Omental fat pad (tissue), 4 donors: Measurements from ENCODE around the gene EPC2. TPM values are rescaled to one million over a fixed set of nuclear protein-coding genes. Genes with fewer than 3 reads are reported as not detected.

ENCODE experiments used
- ATAC-seq: fragments of 150-250 bp; one replicate; pipeline ENCODE4 v1.9.1; 2016; ENCODE audit warnings: mild to moderate bottlenecking, moderate library complexity; ENCODE audit not compliant: low FRiP score
- DNase-seq: peaks from one replicate; pipeline ENCODE4 v3.0.0-alpha.2; 2019; ENCODE audit warnings: low spot score
- CTCF ChIP-seq, 3 donors: fragments of 450-650 bp; IDR thresholded peaks; one replicate each; pipeline ENCODE4 v1.5.1; 2016 to 2017; ENCODE audit warnings: antibody characterized with exemption in 3 of 3, mild to moderate bottlenecking in 3 of 3, moderate library complexity in 2 of 3
- total RNA-seq, 4 donors: library from RNA; depleted of rRNA; stranded (reverse); fragments of >200 nt; gene quantifications; one replicate each; pipeline ENCODE4 v1.1.0, GENCODE V29; 2016

The EPC2 gene
- total RNA-seq, 4 donors from 2014 or later, result 23.2 to 36.9 (median 28.7) TPM

- no peak for ATAC-seq
- no peak for TF ChIP-seq CTCF (IDR thresholded peaks at IDR 0.05)
Observed at GRCh38 chr2:148619560-148620195, 24.9 kb upstream of the EPC2 start.

GRCh38 chr2:148622366-148622765 is 22.2 kb upstream of the EPC2 start:
- TF ChIP-seq CTCF (IDR thresholded peaks at IDR 0.05), result no peak
- no peak for ATAC-seq
- no peak for DNase-seq

More at GRCh38 chr2:148619560-148620195, 24.9 kb upstream of the EPC2 start:
- DNase-seq, result no peak

GRCh38 chr2:148623086-148623485 is 21.5 kb upstream of the EPC2 start:
- no peak for TF ChIP-seq CTCF (IDR thresholded peaks at IDR 0.05)
- ATAC-seq, result no peak
- DNase-seq, result no peak

- no peak for DNase-seq
- no peak for TF ChIP-seq CTCF (IDR thresholded peaks at IDR 0.05)
- no peak for ATAC-seq
Observed at GRCh38 chr2:148627224-148627623, 17.3 kb upstream of the EPC2 start.

- DNase-seq (no peak), ATAC-seq (no peak)
- no peak for TF ChIP-seq CTCF (IDR thresholded peaks at IDR 0.05)
Observed at GRCh38 chr2:148634749-148635148, 9.8 kb upstream of the EPC2 start.

- TF ChIP-seq CTCF (IDR thresholded peaks at IDR 0.05), result no peak
- no peak for DNase-seq
- ATAC-seq, result no peak
Observed at GRCh38 chr2:148638543-148638942, 6.0 kb upstream of the EPC2 start.

- DNase-seq (no peak), ATAC-seq (no peak)
- no peak for TF ChIP-seq CTCF (IDR thresholded peaks at IDR 0.05)
Observed at GRCh38 chr2:148640767-148641166, 3.8 kb upstream of the EPC2 start.
